Measurements from ENCODE around the gene KRT79.

DNA sequence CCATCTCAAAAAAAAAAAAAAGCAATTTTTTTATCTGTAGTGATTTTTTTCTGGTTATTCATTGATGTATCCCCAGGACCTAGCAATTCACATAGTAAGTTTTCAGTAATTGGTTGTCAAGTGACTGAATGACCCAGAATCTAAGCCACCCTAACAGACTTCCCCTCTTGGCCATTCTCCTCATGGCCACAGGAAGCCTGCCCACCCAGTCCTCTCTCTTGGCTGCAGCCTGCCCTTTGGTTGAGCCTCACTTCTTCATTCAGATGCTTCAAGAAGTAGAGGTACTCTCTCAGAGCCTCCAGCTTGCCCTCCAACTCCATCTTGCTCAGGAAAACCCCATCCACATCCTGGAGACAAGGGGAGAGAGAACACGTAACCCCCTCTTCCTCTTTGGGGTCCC, 11.8 kb upstream of the KRT79 start:
- TF ChIP-seq, protein P1, sequence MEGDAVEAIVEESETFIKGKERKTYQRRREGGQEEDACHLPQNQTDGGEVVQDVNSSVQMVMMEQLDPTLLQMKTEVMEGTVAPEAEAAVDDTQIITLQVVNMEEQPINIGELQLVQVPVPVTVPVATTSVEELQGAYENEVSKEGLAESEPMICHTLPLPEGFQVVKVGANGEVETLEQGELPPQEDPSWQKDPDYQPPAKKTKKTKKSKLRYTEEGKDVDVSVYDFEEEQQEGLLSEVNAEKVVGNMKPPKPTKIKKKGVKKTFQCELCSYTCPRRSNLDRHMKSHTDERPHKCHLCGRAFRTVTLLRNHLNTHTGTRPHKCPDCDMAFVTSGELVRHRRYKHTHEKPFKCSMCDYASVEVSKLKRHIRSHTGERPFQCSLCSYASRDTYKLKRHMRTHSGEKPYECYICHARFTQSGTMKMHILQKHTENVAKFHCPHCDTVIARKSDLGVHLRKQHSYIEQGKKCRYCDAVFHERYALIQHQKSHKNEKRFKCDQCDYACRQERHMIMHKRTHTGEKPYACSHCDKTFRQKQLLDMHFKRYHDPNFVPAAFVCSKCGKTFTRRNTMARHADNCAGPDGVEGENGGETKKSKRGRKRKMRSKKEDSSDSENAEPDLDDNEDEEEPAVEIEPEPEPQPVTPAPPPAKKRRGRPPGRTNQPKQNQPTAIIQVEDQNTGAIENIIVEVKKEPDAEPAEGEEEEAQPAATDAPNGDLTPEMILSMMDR (conservative IDR thresholded peaks at IDR 0.05 in 1 of 2, IDR thresholded peaks at IDR 0.05 in 1 of 2; ENCODE audit: extremely low read depth in 1 of 2, insufficient read depth in 1 of 2, low read depth in 1 of 2, low read length in 2 of 2) = no peak
- TF ChIP-seq EZH2 (IDR thresholded peaks at IDR 0.05; ENCODE audit: borderline replicate concordance, low read length) = no peak

Measured in mammary epithelial cell (primary cell).